ENCODE measurements around the gene PMM2.

Gene PMM2

DNA sequence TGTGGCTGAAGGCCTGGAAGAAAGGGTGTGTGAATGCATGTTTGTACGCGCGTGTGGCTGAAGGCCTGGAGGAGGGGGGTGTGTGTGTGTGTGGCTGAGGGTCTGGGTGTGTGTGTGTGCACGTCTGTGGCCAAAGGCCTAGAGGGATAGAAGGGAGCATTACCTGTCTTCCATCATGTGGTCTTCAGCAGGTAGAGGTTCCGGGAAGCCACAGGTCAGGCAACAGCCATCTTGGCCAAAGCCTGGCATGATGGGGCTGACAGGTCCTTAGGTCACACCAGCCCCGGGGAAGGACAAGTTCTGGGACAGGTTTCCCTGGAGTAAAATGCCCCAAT lies 89.8 kb downstream of the PMM2 start:
- Histone ChIP-seq H3K36me3 (replicated peaks in 1 of 2; ENCODE audit: control insufficient read depth in 2 of 2, insufficient read depth in 2 of 2, low read length in 2 of 2) (peaks cover 26 to 53% of the 10 kb centered on the region in 2 donors), H2BK12ac (ENCODE audit: low read length) (no peak overlapping the region), H3K27me3 (ENCODE audit: control insufficient read depth in 3 of 3, insufficient read depth in 3 of 3, low read depth in 1 of 3, low read length in 3 of 3) (no peaks in the 10 kb centered on the region), H2BK120ac (ENCODE audit: low read depth, low read length) (no peak overlapping the region), H3K23ac (ENCODE audit: low read depth, low read length, poor library complexity) (peak overlapping the region; percentile 60), H3K79me1 (ENCODE audit: low read depth, low read length) (peaks cover 1% of the 10 kb centered on the region), H3K18ac (ENCODE audit: low read length) (no peak overlapping the region), H2BK5ac (ENCODE audit: low read length) (peak overlapping the region; percentile 11), H3K9ac (ENCODE audit: low read depth, low read length, poor library complexity) (no peak overlapping the region), H3K4me3 (ENCODE audit: low read length in 2 of 2) (peak overlapping the region in 1 of 2 donors; percentile 7), H2AFZ (ENCODE audit: low read length) (no peak overlapping the region), H4K91ac (ENCODE audit: low read depth, low read length, poor library complexity) (no peak overlapping the region), H4K8ac (ENCODE audit: low read depth, low read length) (no peak overlapping the region), H2BK15ac (ENCODE audit: low read length) (no peak overlapping the region), H3K27ac (replicated peaks; ENCODE audit: low read length) (no peak overlapping the region), H3K4me2 (ENCODE audit: insufficient read depth, low read length, poor library complexity, severe bottlenecking) (no peak overlapping the region), H3K9me3 (replicated peaks in 1 of 2; ENCODE audit: control insufficient read depth in 2 of 2, insufficient read depth in 1 of 2, low read depth in 1 of 2, low read length in 2 of 2) (peaks cover 0 to 4% of the 10 kb centered on the region in 2 donors), H3K4me1 (ENCODE audit: control insufficient read depth in 2 of 2, insufficient read depth in 1 of 2, low read depth in 1 of 2, low read length in 2 of 2) (peaks cover 5 to 21% of the 10 kb centered on the region in 2 donors), H3K14ac (ENCODE audit: low read length) (peak overlapping the region; percentile 76), H2AK5ac (ENCODE audit: low read depth, low read length) (no peak overlapping the region), H3K4ac (ENCODE audit: low read length) (no peak overlapping the region)
- no CpG with 5 or more reads among the region's 6 CpGs for WGBS, 2 donors (ENCODE audit: extremely low coverage in 2 of 2, insufficient read length in 2 of 2, insufficient replicate concordance in 1 of 2)
- DNase-seq (ENCODE audit: low spot score), result no peak

DNA sequence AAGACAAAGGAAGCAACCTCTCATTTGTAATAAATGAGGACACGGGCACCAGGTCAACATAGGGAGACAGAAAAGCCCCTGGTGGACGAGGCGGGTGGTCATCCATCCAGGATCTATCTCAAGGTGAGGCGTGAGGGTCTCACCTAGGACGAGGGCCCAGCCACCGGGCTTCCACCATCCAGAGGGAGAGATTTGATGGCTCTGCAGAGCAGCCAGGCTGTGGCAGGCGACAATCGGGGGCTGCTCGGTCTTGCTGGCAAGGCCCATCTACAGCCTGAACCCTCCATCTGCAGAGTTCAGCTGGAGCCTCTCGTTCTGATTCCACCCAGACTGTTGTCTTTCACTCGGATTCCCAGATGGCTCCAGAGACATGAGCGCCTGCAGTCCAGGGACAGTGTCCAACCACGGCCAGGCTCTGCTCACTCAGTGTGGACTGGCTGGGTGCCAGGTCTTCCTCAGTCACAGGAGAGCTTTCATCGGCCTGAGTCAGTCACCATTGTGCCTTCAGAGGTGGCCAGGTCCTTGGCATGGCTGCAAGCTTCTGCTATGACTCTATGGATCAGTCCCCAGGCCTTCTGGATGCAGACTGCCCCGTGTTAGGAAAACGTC lies 90.4 kb downstream of the PMM2 start:
- Histone ChIP-seq H2BK5ac (ENCODE audit: low read length) (no peak overlapping the region), H3K14ac (ENCODE audit: low read length) (no peak overlapping the region), H3K23ac (ENCODE audit: low read depth, low read length, poor library complexity) (peak overlapping the region; percentile 73), H3K36me3 (replicated peaks in 1 of 2; ENCODE audit: control insufficient read depth in 2 of 2, insufficient read depth in 2 of 2, low read length in 2 of 2) (peaks cover 26 to 59% of the 10 kb centered on the region in 2 donors), H2BK120ac (ENCODE audit: low read depth, low read length) (no peak overlapping the region), H3K27ac (replicated peaks; ENCODE audit: low read length) (no peak overlapping the region), H4K91ac (ENCODE audit: low read depth, low read length, poor library complexity) (no peak overlapping the region), H2AK5ac (ENCODE audit: low read depth, low read length) (peak overlapping the region; percentile 56), H3K18ac (ENCODE audit: low read length) (peak overlapping the region; percentile 57), H2BK15ac (ENCODE audit: low read length) (no peak overlapping the region), H3K9ac (ENCODE audit: low read depth, low read length, poor library complexity) (no peak overlapping the region), H2AFZ (ENCODE audit: low read length) (no peak overlapping the region), H3K27me3 (ENCODE audit: control insufficient read depth in 3 of 3, insufficient read depth in 3 of 3, low read depth in 1 of 3, low read length in 3 of 3) (no peaks in the 10 kb centered on the region), H3K4me3 (ENCODE audit: low read length in 2 of 2) (peak overlapping the region in 1 of 2 donors; percentile 35), H3K4me2 (ENCODE audit: insufficient read depth, low read length, poor library complexity, severe bottlenecking) (no peak overlapping the region), H3K9me3 (replicated peaks in 1 of 2; ENCODE audit: control insufficient read depth in 2 of 2, insufficient read depth in 1 of 2, low read depth in 1 of 2, low read length in 2 of 2) (peaks cover 0 to 4% of the 10 kb centered on the region in 2 donors), H3K79me1 (ENCODE audit: low read depth, low read length) (peaks cover 1% of the 10 kb centered on the region), H4K8ac (ENCODE audit: low read depth, low read length) (peak overlapping the region; percentile 65), H3K4me1 (ENCODE audit: control insufficient read depth in 2 of 2, insufficient read depth in 1 of 2, low read depth in 1 of 2, low read length in 2 of 2) (peaks cover 5 to 21% of the 10 kb centered on the region in 2 donors), H3K4ac (ENCODE audit: low read length) (no peak overlapping the region), H2BK12ac (ENCODE audit: low read length) (no peak overlapping the region)
- no peak for DNase-seq (ENCODE audit: low spot score)
- WGBS, 2 donors (ENCODE audit: extremely low coverage in 2 of 2, insufficient read length in 2 of 2, insufficient replicate concordance in 1 of 2), result no CpG with 5 or more reads among the region's 16 CpGs

DNA sequence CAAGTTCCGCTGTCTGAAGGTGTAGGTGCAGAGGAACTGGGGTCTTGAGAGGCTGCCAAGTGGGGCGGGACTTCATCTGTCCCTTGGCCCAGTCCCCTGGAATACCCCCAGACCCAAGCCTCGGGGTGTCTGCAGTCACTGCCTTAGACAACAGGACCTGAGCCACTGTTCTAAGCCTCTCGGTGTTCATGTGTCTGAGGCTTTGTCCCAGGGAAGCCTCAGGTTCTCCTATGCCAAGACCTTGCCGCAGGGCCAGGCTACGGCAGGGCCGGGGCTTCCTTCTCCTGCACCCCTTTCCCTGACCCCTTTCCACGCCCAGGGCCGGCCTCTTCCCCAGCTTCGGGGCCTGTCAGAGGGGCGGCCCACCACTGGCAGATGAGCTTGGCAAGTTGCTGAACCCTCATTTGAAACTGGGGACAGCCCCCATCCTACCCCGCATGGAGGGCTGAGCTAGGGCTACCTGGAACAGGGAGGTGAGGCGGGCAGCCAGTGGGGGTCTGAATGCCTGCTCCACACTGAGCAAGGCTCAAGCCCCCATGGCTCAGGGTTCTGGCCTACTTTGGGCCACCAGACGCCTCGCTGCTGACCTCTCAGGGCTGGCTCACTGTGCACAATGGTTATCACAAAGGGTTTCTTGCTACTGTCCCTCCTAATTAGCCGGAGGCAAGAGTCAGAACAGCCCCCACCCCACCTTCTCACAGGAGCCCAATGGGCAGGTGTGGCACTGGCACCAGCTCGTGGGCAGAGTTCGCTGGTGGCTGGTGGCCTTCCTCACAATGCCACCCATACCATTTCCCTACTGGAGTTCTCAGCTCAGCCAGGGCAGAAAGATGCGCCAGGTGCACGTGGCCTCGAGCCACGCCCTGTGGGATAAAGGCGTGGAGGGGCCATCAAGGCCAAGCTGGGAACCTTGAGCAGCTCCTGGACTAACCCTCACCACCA lies 91.6 kb downstream of the PMM2 start:
- no peak for DNase-seq (ENCODE audit: low spot score)
- WGBS, 2 donors (ENCODE audit: extremely low coverage in 2 of 2, insufficient read length in 2 of 2, insufficient replicate concordance in 1 of 2), result no CpG with 5 or more reads among the region's 23 CpGs

More for the DNA sequence above, 91.6 kb downstream of the PMM2 start:
- H3K27me3 ChIP-seq (ENCODE audit: control insufficient read depth in 3 of 3, insufficient read depth in 3 of 3, low read depth in 1 of 3, low read length in 3 of 3), result no peaks in the 10 kb centered on the region
- no peak overlapping the region for H3K4me3 ChIP-seq (ENCODE audit: low read length in 2 of 2)
- no peak overlapping the region for H2BK5ac ChIP-seq (ENCODE audit: low read length)
- peaks cover 10 to 21% of the 10 kb centered on the region in 2 donors for H3K4me1 ChIP-seq (ENCODE audit: control insufficient read depth in 2 of 2, insufficient read depth in 1 of 2, low read depth in 1 of 2, low read length in 2 of 2)
- H3K4me2 ChIP-seq (ENCODE audit: insufficient read depth, low read length, poor library complexity, severe bottlenecking), result no peak overlapping the region
- no peak overlapping the region for H4K91ac ChIP-seq (ENCODE audit: low read depth, low read length, poor library complexity)
- H3K36me3 ChIP-seq (replicated peaks in 1 of 2; ENCODE audit: control insufficient read depth in 2 of 2, insufficient read depth in 2 of 2, low read length in 2 of 2), result peaks cover 30 to 71% of the 10 kb centered on the region in 2 donors
- H4K8ac ChIP-seq (ENCODE audit: low read depth, low read length), result no peak overlapping the region
- peak overlapping the region; percentile 53 for H3K23ac ChIP-seq (ENCODE audit: low read depth, low read length, poor library complexity)
- H3K18ac ChIP-seq (ENCODE audit: low read length), result peak overlapping the region; percentile 39
- no peak overlapping the region for H2BK12ac ChIP-seq (ENCODE audit: low read length)
- H3K4ac ChIP-seq (ENCODE audit: low read length), result no peak overlapping the region
- H3K14ac ChIP-seq (ENCODE audit: low read length), result no peak overlapping the region
- no peak overlapping the region for H3K9ac ChIP-seq (ENCODE audit: low read depth, low read length, poor library complexity)
- peaks cover 1% of the 10 kb centered on the region for H3K79me1 ChIP-seq (ENCODE audit: low read depth, low read length)
- H3K27ac ChIP-seq (replicated peaks; ENCODE audit: low read length), result no peak overlapping the region
- peaks cover 0 to 4% of the 10 kb centered on the region in 2 donors for H3K9me3 ChIP-seq (replicated peaks in 1 of 2; ENCODE audit: control insufficient read depth in 2 of 2, insufficient read depth in 1 of 2, low read depth in 1 of 2, low read length in 2 of 2)
- no peak overlapping the region for H2BK120ac ChIP-seq (ENCODE audit: low read depth, low read length)
- H2AK5ac ChIP-seq (ENCODE audit: low read depth, low read length), result peak overlapping the region; percentile 13
- H2BK15ac ChIP-seq (ENCODE audit: low read length), result no peak overlapping the region
- H2AFZ ChIP-seq (ENCODE audit: low read length), result no peak overlapping the region
